Liver (tissue), 9 donors: Measurements from ENCODE around the gene EIF2S3. TPM values are rescaled to one million over a fixed set of nuclear protein-coding genes. Genes with fewer than 3 reads are reported as not detected.

Experiments used
- DNase-seq: peaks from one replicate; pipeline ENCODE4 v3.0.0-alpha.2; 2017; ENCODE audit warnings: low spot score
- H3K27ac ChIP-seq, 2 donors: one replicate each; pipeline ENCODE4 v1.7.0; 2013; ENCODE audit warnings: inconsistent platforms in 2 of 2, low read length in 2 of 2, control low read depth in 1 of 2, low read depth in 1 of 2, mild to moderate bottlenecking in 1 of 2
- H3K27me3 ChIP-seq, 4 donors: one replicate each; pipeline versions ENCODE4 v1.6.1 to v1.7.0; 2013; ENCODE audit warnings: low read length in 3 of 4, inconsistent platforms in 1 of 4, mild to moderate bottlenecking in 1 of 4, moderate library complexity in 1 of 4; ENCODE audit not compliant: control insufficient read depth in 4 of 4, insufficient read depth in 4 of 4
- H3K36me3 ChIP-seq, 4 donors: one replicate each; pipeline versions ENCODE4 v1.6.1 to v1.7.0; 2013; ENCODE audit warnings: low read length in 3 of 4, mild to moderate bottlenecking in 3 of 4, low read depth in 1 of 4, moderate library complexity in 1 of 4; ENCODE audit not compliant: control insufficient read depth in 4 of 4, insufficient read depth in 3 of 4
- H3K4me1 ChIP-seq, 4 donors: one replicate each; pipeline versions ENCODE4 v1.6.1 to v1.7.0; 2013; ENCODE audit warnings: low read length in 3 of 4, mild to moderate bottlenecking in 3 of 4, moderate library complexity in 1 of 4; ENCODE audit not compliant: control insufficient read depth in 4 of 4, insufficient read depth in 4 of 4
- H3K4me3 ChIP-seq, 3 donors: one replicate each; pipeline versions ENCODE4 v1.6.1 to v1.7.0; 2013; ENCODE audit warnings: low read length in 3 of 3, control low read depth in 1 of 3, low read depth in 1 of 3, mild to moderate bottlenecking in 1 of 3
- H3K9ac ChIP-seq, 2 donors: one replicate each; pipeline ENCODE4 v1.7.0; 2013; ENCODE audit warnings: low read length in 2 of 2, mild to moderate bottlenecking in 2 of 2, moderate library complexity in 2 of 2, control low read depth in 1 of 2, low read depth in 1 of 2
- H3K9me3 ChIP-seq, 4 donors: one replicate each; pipeline versions ENCODE4 v1.6.1 to v1.7.0; 2013; ENCODE audit warnings: low read length in 3 of 4; ENCODE audit not compliant: control insufficient read depth in 4 of 4
- EGR1 ChIP-seq, 2 donors: IDR thresholded peaks; 2 replicates each; pipeline ENCODE4 v1.6.1; 2016 to 2018; ENCODE audit warnings: antibody characterized with exemption in 2 of 2, low read depth in 2 of 2
- FOXA1 ChIP-seq: IDR thresholded peaks from 2 replicates; pipeline ENCODE4 v1.6.1; 2016; ENCODE audit warnings: antibody characterized with exemption
- FOXA2 ChIP-seq: IDR thresholded peaks from 2 replicates; pipeline ENCODE4 v1.6.1; 2016; ENCODE audit warnings: antibody characterized with exemption
- GABPA ChIP-seq, 2 donors: IDR thresholded peaks in 1 of 2; conservative IDR thresholded peaks in 1 of 2; 2 replicates each; pipeline ENCODE4 v1.6.1; 2016; ENCODE audit warnings: antibody characterized with exemption in 2 of 2, mild to moderate bottlenecking in 1 of 2, moderate library complexity in 1 of 2
- HNF4A ChIP-seq, 2 donors: conservative IDR thresholded peaks; 2 replicates each; pipeline ENCODE4 v1.6.1; 2016; ENCODE audit warnings: antibody characterized with exemption in 2 of 2, mild to moderate bottlenecking in 2 of 2
- HNF4G ChIP-seq: IDR thresholded peaks from 2 replicates; pipeline ENCODE4 v1.6.1; 2016; ENCODE audit warnings: antibody characterized with exemption
- JUND ChIP-seq, 2 donors: IDR thresholded peaks; 2 replicates each; pipeline ENCODE4 v1.6.1; 2016; ENCODE audit warnings: antibody characterized with exemption in 2 of 2
- NR2F2 ChIP-seq: IDR thresholded peaks from 2 replicates; pipeline ENCODE4 v1.6.1; 2016; ENCODE audit warnings: antibody characterized with exemption
- RAD21 ChIP-seq, 2 donors: IDR thresholded peaks; 2 replicates each; pipeline ENCODE4 v1.6.1; 2016; ENCODE audit warnings: antibody characterized with exemption in 2 of 2, mild to moderate bottlenecking in 2 of 2
- RXRA ChIP-seq, 2 donors: IDR thresholded peaks; 2 replicates each; pipeline ENCODE4 v1.6.1; 2017 to 2018; ENCODE audit warnings: antibody characterized with exemption in 2 of 2, mild to moderate bottlenecking in 1 of 2
- SP1 ChIP-seq: IDR thresholded peaks from 2 replicates; pipeline ENCODE4 v1.6.1; 2018; ENCODE audit warnings: antibody characterized with exemption, mild to moderate bottlenecking
- TAF1 ChIP-seq: conservative IDR thresholded peaks from 2 replicates; pipeline ENCODE4 v1.6.1; 2016; ENCODE audit warnings: antibody characterized with exemption, mild to moderate bottlenecking
- YY1 ChIP-seq: IDR thresholded peaks from 2 replicates; pipeline ENCODE4 v1.6.1; 2016; ENCODE audit warnings: antibody characterized with exemption, mild to moderate bottlenecking
- WGBS: extraction: QIAGEN DNeasy Blood & Tissue Kit; methylation state at CpG from one replicate; pipeline ENCODE4 v1.1.7; 2013; 5-methylcytosine and 5-hydroxymethylcytosine counted together
- polyA plus RNA-seq, 2 donors: library from polyadenylated mRNA; stranded (reverse) in 1 of 2; unstranded in 1 of 2; fragments of 200-250 nt in 1 of 2; fragments of >200 nt in 1 of 2; fragmentation: Nextera tagmentation in 1 of 2; extraction: Ambion mirVana in 1 of 2; gene quantifications; one replicate each; pipeline versions ENCODE4 v1.2.1 to v1.2.3, GENCODE V29; 2013 to 2015
- total RNA-seq, 2 donors: library from RNA; depleted of rRNA; stranded (reverse); fragments of >200 nt; gene quantifications; one replicate each; pipeline ENCODE4 v1.2.3, GENCODE V29; 2014
- TF ChIP-seq, protein P1 (sequence below): IDR thresholded peaks from 2 replicates; pipeline ENCODE4 v1.6.1; 2016; ENCODE audit warnings: antibody characterized with exemption
- TF ChIP-seq, protein P2 (sequence below): IDR thresholded peaks from 2 replicates; pipeline ENCODE4 v1.6.1; 2016; ENCODE audit warnings: antibody characterized with exemption, mild to moderate bottlenecking
- TF ChIP-seq, protein P3 (sequence below): IDR thresholded peaks from 2 replicates; pipeline ENCODE4 v1.6.1; 2016; ENCODE audit warnings: antibody characterized with exemption
- TF ChIP-seq, protein P4 (sequence below): fragments of 150-350 bp; IDR thresholded peaks from 2 replicates; pipeline ENCODE4 v1.5.1; 2017; ENCODE audit warnings: improper control_type of control experiment, low read depth, low read length; ENCODE audit not compliant: missing input control
- TF ChIP-seq, protein P5 (sequence below): IDR thresholded peaks from 2 replicates; pipeline ENCODE4 v1.6.1; 2016; ENCODE audit warnings: antibody characterized with exemption
- donor health status: healthy.
- donor health status: healthy.
- donor health status: healthy.
- donor health status: healthy.
- donor health status: healthy.

Gene EIF2S3
- total and polyA plus RNA-seq, 4 donors: 24.9 to 98.0 (median 47.4) TPM

DNA sequence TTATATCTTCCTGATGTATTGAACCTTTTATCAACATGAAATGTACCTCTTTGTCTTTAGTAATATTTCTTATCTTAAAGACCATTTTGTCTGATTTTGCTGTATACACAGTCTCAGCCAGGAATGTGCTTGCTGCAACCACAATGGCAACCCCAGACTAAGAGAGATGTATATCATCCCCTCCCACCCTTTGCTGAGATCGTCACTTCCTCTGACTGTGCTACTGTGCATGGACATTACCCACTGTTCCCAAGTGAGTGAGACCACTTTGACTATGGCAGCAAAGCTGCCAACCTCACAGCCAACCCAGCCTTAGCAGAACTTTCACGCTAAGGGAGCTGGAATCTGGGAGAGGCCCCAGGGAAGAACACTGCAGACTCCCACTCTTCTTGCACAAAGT, 46.0 kb downstream of the EIF2S3 start:
- no peaks in the 10 kb centered on the region for H3K9me3 ChIP-seq
- TF ChIP-seq, protein P1, sequence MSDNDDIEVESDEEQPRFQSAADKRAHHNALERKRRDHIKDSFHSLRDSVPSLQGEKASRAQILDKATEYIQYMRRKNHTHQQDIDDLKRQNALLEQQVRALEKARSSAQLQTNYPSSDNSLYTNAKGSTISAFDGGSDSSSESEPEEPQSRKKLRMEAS: no peak
- TF ChIP-seq RAD21 (IDR thresholded peaks at IDR 0.05): no peak
- TF ChIP-seq, protein P2, sequence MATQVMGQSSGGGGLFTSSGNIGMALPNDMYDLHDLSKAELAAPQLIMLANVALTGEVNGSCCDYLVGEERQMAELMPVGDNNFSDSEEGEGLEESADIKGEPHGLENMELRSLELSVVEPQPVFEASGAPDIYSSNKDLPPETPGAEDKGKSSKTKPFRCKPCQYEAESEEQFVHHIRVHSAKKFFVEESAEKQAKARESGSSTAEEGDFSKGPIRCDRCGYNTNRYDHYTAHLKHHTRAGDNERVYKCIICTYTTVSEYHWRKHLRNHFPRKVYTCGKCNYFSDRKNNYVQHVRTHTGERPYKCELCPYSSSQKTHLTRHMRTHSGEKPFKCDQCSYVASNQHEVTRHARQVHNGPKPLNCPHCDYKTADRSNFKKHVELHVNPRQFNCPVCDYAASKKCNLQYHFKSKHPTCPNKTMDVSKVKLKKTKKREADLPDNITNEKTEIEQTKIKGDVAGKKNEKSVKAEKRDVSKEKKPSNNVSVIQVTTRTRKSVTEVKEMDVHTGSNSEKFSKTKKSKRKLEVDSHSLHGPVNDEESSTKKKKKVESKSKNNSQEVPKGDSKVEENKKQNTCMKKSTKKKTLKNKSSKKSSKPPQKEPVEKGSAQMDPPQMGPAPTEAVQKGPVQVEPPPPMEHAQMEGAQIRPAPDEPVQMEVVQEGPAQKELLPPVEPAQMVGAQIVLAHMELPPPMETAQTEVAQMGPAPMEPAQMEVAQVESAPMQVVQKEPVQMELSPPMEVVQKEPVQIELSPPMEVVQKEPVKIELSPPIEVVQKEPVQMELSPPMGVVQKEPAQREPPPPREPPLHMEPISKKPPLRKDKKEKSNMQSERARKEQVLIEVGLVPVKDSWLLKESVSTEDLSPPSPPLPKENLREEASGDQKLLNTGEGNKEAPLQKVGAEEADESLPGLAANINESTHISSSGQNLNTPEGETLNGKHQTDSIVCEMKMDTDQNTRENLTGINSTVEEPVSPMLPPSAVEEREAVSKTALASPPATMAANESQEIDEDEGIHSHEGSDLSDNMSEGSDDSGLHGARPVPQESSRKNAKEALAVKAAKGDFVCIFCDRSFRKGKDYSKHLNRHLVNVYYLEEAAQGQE: no peak
- no peak for TF ChIP-seq FOXA2
- no peak for TF ChIP-seq HNF4G
- TF ChIP-seq RXRA (IDR thresholded peaks at IDR 0.05): no peak
- TF ChIP-seq, protein P3, sequence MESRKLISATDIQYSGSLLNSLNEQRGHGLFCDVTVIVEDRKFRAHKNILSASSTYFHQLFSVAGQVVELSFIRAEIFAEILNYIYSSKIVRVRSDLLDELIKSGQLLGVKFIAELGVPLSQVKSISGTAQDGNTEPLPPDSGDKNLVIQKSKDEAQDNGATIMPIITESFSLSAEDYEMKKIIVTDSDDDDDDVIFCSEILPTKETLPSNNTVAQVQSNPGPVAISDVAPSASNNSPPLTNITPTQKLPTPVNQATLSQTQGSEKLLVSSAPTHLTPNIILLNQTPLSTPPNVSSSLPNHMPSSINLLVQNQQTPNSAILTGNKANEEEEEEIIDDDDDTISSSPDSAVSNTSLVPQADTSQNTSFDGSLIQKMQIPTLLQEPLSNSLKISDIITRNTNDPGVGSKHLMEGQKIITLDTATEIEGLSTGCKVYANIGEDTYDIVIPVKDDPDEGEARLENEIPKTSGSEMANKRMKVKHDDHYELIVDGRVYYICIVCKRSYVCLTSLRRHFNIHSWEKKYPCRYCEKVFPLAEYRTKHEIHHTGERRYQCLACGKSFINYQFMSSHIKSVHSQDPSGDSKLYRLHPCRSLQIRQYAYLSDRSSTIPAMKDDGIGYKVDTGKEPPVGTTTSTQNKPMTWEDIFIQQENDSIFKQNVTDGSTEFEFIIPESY: no peak
- TF ChIP-seq, protein P4, sequence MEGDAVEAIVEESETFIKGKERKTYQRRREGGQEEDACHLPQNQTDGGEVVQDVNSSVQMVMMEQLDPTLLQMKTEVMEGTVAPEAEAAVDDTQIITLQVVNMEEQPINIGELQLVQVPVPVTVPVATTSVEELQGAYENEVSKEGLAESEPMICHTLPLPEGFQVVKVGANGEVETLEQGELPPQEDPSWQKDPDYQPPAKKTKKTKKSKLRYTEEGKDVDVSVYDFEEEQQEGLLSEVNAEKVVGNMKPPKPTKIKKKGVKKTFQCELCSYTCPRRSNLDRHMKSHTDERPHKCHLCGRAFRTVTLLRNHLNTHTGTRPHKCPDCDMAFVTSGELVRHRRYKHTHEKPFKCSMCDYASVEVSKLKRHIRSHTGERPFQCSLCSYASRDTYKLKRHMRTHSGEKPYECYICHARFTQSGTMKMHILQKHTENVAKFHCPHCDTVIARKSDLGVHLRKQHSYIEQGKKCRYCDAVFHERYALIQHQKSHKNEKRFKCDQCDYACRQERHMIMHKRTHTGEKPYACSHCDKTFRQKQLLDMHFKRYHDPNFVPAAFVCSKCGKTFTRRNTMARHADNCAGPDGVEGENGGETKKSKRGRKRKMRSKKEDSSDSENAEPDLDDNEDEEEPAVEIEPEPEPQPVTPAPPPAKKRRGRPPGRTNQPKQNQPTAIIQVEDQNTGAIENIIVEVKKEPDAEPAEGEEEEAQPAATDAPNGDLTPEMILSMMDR: no peak
- TF ChIP-seq, protein P5, sequence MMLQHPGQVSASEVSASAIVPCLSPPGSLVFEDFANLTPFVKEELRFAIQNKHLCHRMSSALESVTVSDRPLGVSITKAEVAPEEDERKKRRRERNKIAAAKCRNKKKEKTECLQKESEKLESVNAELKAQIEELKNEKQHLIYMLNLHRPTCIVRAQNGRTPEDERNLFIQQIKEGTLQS: no peak
- no peak for TF ChIP-seq NR2F2
- no peak for TF ChIP-seq EGR1 (IDR thresholded peaks at IDR 0.05; ENCODE audit: low read depth in 2 of 2)
- no peak for TF ChIP-seq YY1
- H3K4me1 ChIP-seq: no peaks in the 10 kb centered on the region
- no peak overlapping the region for H3K27ac ChIP-seq
- H3K27me3 ChIP-seq: peaks cover 0 to 2% (median 0%) of the 10 kb centered on the region in 4 donors
- no peak overlapping the region for H3K9ac ChIP-seq
- H3K36me3 ChIP-seq: no peaks in the 10 kb centered on the region
- WGBS: 85% methylated on average over 2 of the region's 2 CpGs
- H3K4me3 ChIP-seq: no peak overlapping the region
- no peak for DNase-seq

DNA sequence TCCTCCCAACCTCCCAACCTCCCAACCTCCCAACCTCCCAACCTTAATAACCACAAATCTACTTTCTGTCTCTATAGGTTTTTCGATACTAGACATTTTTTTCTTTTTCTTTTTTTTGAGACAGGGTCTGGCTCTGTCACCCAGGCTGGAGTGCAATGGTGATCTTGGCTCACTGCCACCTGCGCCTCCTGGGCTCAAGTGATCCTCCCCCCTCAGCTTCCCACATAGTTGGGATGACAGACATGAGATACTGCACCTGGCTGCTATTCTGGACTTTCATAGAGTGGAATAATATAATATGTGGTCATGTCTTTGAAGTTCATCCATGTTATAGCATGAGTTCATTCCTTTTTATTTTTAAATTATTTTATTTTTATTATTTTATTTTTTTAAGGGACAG, 55.3 kb downstream of the EIF2S3 start:
- H3K36me3 ChIP-seq: no peaks in the 10 kb centered on the region
- no peak overlapping the region for H3K4me3 ChIP-seq
- no peaks in the 10 kb centered on the region for H3K27me3 ChIP-seq
- no peak overlapping the region for H3K27ac ChIP-seq
- H3K9ac ChIP-seq: no peak overlapping the region
- H3K4me1 ChIP-seq: no peaks in the 10 kb centered on the region
- H3K9me3 ChIP-seq: no peaks in the 10 kb centered on the region
- no peak for DNase-seq
- WGBS: 78% methylated on average over 2 of the region's 2 CpGs
- TF ChIP-seq JUND (IDR thresholded peaks at IDR 0.05) (no peak), YY1 (no peak), SP1 (no peak), TAF1 (no peak), HNF4G (no peak), HNF4A (conservative IDR thresholded peaks at IDR 0.05) (no peak), RXRA (IDR thresholded peaks at IDR 0.05) (no peak), FOXA2 (no peak), FOXA1 (no peak), GABPA (IDR thresholded peaks at IDR 0.05 in 1 of 2, conservative IDR thresholded peaks at IDR 0.05 in 1 of 2) (no peak), RAD21 (IDR thresholded peaks at IDR 0.05) (no peak), NR2F2 (no peak)
- TF ChIP-seq, protein P2: no peak
- TF ChIP-seq, protein P3: no peak
- TF ChIP-seq, protein P1: no peak
